Stomach (tissue), 9 donors: ENCODE results near the gene MARS2. TPM values are rescaled to one million over a fixed set of nuclear protein-coding genes. Genes with fewer than 3 reads are reported as not detected.
"Not testable (repeated sequence)": the region's sequence is repeated elsewhere in the genome, so short reads cannot be mapped to it uniquely, and the experiment has no call there.

ENCODE experiments used
- DNase-seq, 2 donors: peaks; one replicate each; pipeline versions ENCODE4 v3.0.0 to v3.0.0-alpha.2; 2013 to 2019
- H3K27ac ChIP-seq, 5 donors: fragments of 200-600 bp in 4 of 5; sonication (generic) in 4 of 5; one replicate each; pipeline ENCODE4 v1.5.1; 2013 to 2019; ENCODE audit warnings: mild to moderate bottlenecking in 1 of 5, moderate library complexity in 1 of 5
- H3K27me3 ChIP-seq, 3 donors: fragments of 200-600 bp; sonication (generic); one replicate each; pipeline ENCODE4 v1.5.1; 2017 to 2019; ENCODE audit warnings: mixed run types in 1 of 3
- H3K36me3 ChIP-seq, 4 donors: fragments of 200-600 bp; sonication (generic); 1 replicate in 3 of 4; 2 replicates in 1 of 4; pipeline ENCODE4 v1.5.1; 2016 to 2019
- H3K4me1 ChIP-seq, 4 donors: fragments of 200-600 bp; sonication (generic); one replicate each; pipeline ENCODE4 v1.5.1; 2016 to 2019
- H3K4me3 ChIP-seq, 4 donors: fragments of 200-600 bp; sonication (generic) in 3 of 4; one replicate each; pipeline ENCODE4 v1.5.1; 2016 to 2019; ENCODE audit warnings: mild to moderate bottlenecking in 1 of 4
- H3K9me3 ChIP-seq, 4 donors: fragments of 200-600 bp; sonication (generic); one replicate each; pipeline ENCODE4 v1.5.1; 2016 to 2019
- CTCF ChIP-seq, 7 experiments: fragments of 450-650 bp in 4 of 7; fragments of 200-600 bp in 3 of 7; sonication (generic) in 3 of 7; IDR thresholded peaks; one replicate each; pipeline ENCODE4 v1.5.1; 2016 to 2019; ENCODE audit warnings: antibody characterized with exemption in 7 of 7, control low read depth in 2 of 7, mild to moderate bottlenecking in 1 of 7
- EP300 ChIP-seq: sonication (generic); formaldehyde crosslinking; IDR thresholded peaks from one replicate; pipeline ENCODE4 v1.6.1; 2017; ENCODE audit warnings: antibody characterized with exemption
- POLR2A ChIP-seq, 4 donors: fragments of 450-650 bp; IDR thresholded peaks; one replicate each; pipeline ENCODE4 v1.6.1; 2016; ENCODE audit warnings: antibody characterized with exemption in 4 of 4, control low read depth in 2 of 4, mild to moderate bottlenecking in 1 of 4, moderate library complexity in 1 of 4
- POLR2AphosphoS5 ChIP-seq, 3 donors: sonication (generic); formaldehyde crosslinking; IDR thresholded peaks; one replicate each; pipeline ENCODE4 v1.6.1; 2016; ENCODE audit warnings: antibody characterized with exemption in 3 of 3
- WGBS, 5 donors: extraction: QIAGEN DNeasy Blood & Tissue Kit in 3 of 5; methylation state at CpG; one replicate each; pipeline versions ENCODE4 v1.1.5 to v1.1.7; 2013 to 2018; 5-methylcytosine and 5-hydroxymethylcytosine counted together
- intact Hi-C: fragments of 100-400 bp; cut with DNase I; formaldehyde crosslinking; loops from one replicate; pipeline ENCODE4 v1.15.1; 2023; ENCODE audit warnings: low total_unique reads
- polyA plus RNA-seq, 3 donors: library from polyadenylated mRNA; stranded (reverse); fragments of 200-250 nt; gene quantifications; one replicate each; pipeline ENCODE4 v1.2.3, GENCODE V29; 2013
- total RNA-seq, 5 donors: library from RNA; depleted of rRNA; stranded (reverse); fragments of >200 nt; gene quantifications; one replicate each; pipeline versions ENCODE4 v1.1.0 to v1.2.3, GENCODE V29; 2014 to 2016
- donor health status: healthy with polysubstance abuse.
- donor health status: Bipolar disorder and iron deficiency.
- donor health status: healthy.

Gene MARS2
- total and polyA plus RNA-seq, 8 donors, result 0.58 to 14.8 (median 4.2) TPM

GRCh38 chr2:197711578-197711977, 6.4 kb downstream of the MARS2 start:
- no peak for DNase-seq
- no peaks in the 10 kb centered on the region for H3K9me3 ChIP-seq
- H3K27me3 ChIP-seq, result no peaks in the 10 kb centered on the region
- no peak overlapping the region for H3K4me3 ChIP-seq
- peaks cover 0 to 12% (median 3%) of the 10 kb centered on the region in 4 donors for H3K36me3 ChIP-seq
- no peak for TF ChIP-seq POLR2A (IDR thresholded peaks at IDR 0.05)
- no peak for TF ChIP-seq EP300
- TF ChIP-seq POLR2AphosphoS5 (IDR thresholded peaks at IDR 0.05), result no peak
- no peak for TF ChIP-seq CTCF (IDR thresholded peaks at IDR 0.05)
- intact Hi-C loops, result no loop called here
- peaks cover 19 to 39% (median 26%) of the 10 kb centered on the region in 4 donors for H3K4me1 ChIP-seq
- no peak overlapping the region for H3K27ac ChIP-seq

GRCh38 chr2:197713271-197713670, 8.1 kb downstream of the MARS2 start:
- peaks cover 7 to 22% (median 9%) of the 10 kb centered on the region in 4 donors for H3K4me1 ChIP-seq
- no peak overlapping the region for H3K27ac ChIP-seq
- no peak for TF ChIP-seq POLR2A (IDR thresholded peaks at IDR 0.05)
- TF ChIP-seq CTCF (IDR thresholded peaks at IDR 0.05), result no peak
- TF ChIP-seq EP300, result no peak
- TF ChIP-seq POLR2AphosphoS5 (IDR thresholded peaks at IDR 0.05), result no peak
- no peaks in the 10 kb centered on the region for H3K9me3 ChIP-seq
- 72 to 83% (median 78%) methylated on average over 3 of the region's 3 CpGs for WGBS, 5 donors
- H3K27me3 ChIP-seq, result no peaks in the 10 kb centered on the region
- H3K4me3 ChIP-seq, result no peak overlapping the region
- no peak for DNase-seq
- intact Hi-C loops, result no loop called here
- H3K36me3 ChIP-seq, result peaks cover 0 to 12% (median 3%) of the 10 kb centered on the region in 4 donors

GRCh38 chr2:197717863-197718262, 12.7 kb downstream of the MARS2 start:
- 92 to 95% (median 93%) methylated on average over 2 of the region's 2 CpGs for WGBS, 5 donors
- TF ChIP-seq CTCF (IDR thresholded peaks at IDR 0.05), result no peak
- no peak for TF ChIP-seq EP300
- no peak for TF ChIP-seq POLR2AphosphoS5 (IDR thresholded peaks at IDR 0.05)
- TF ChIP-seq POLR2A (IDR thresholded peaks at IDR 0.05), result no peak
- peaks cover 0 to 4% (median 0%) of the 10 kb centered on the region in 4 donors for H3K36me3 ChIP-seq

GRCh38 chr2:197727011-197727410, 21.8 kb downstream of the MARS2 start:
- Histone ChIP-seq H3K4me1 (no peaks in the 10 kb centered on the region), H3K27ac (no peak overlapping the region), H3K36me3 (no peaks in the 10 kb centered on the region), H3K4me3 (no peak overlapping the region), H3K27me3 (no peaks in the 10 kb centered on the region), H3K9me3 (no peaks in the 10 kb centered on the region)
- DNase-seq, result no peak
- intact Hi-C loops, result no loop called here
- no peak for TF ChIP-seq CTCF (IDR thresholded peaks at IDR 0.05)
- no peak for TF ChIP-seq POLR2AphosphoS5 (IDR thresholded peaks at IDR 0.05)
- no peak for TF ChIP-seq POLR2A (IDR thresholded peaks at IDR 0.05)

More at GRCh38 chr2:197717863-197718262, 12.7 kb downstream of the MARS2 start:
- Histone ChIP-seq H3K9me3 (no peaks in the 10 kb centered on the region), H3K27ac (no peak overlapping the region), H3K27me3 (no peaks in the 10 kb centered on the region), H3K4me1 (no peaks in the 10 kb centered on the region), H3K4me3 (no peak overlapping the region)
- DNase-seq, result no peak
- intact Hi-C loops, result no loop called here

GRCh38 chr2:197728555-197729544, 23.7 kb downstream of the MARS2 start:
- intact Hi-C loops, DNase-seq, H3K27ac ChIP-seq, H3K9me3 ChIP-seq, H3K4me3 ChIP-seq, H3K4me1 ChIP-seq, H3K36me3 ChIP-seq, H3K27me3 ChIP-seq: not testable (repeated sequence)
- WGBS, 5 donors, result 86 to 94% (median 89%) methylated on average over 24 to 32 of the region's 32 CpGs
